HEK293T (cell line): ENCODE results near the gene SGMS1.
"Not testable (repeated sequence)": the region's sequence is repeated elsewhere in the genome, so short reads cannot be mapped to it uniquely, and the experiment has no call there.

Experiments
- CTCF ChIA-PET: fragments of 350-600 bp; formaldehyde crosslinking; extraction: SDS; loops from one replicate; lab custom pipeline; 2021; ENCODE audit warnings: antibody characterized with exemption, inconsistent platforms; lab: Yijun Ruan, JAX
- POLR2A ChIA-PET: fragments of 350-600 bp; formaldehyde crosslinking; extraction: SDS; loops from one replicate; lab custom pipeline; 2020; ENCODE audit warnings: antibody characterized with exemption, inconsistent platforms; lab: Yijun Ruan, JAX
- DNase-seq: peaks from one replicate; pipeline ENCODE4 v3.0.0; 2012; ENCODE audit warnings: mixed read lengths; ENCODE audit errors: extremely low spot score
- ARNT ChIP-seq: fragments of 450-650 bp; IDR thresholded peaks from 2 replicates; pipeline ENCODE4 v1.6.1; 2017; ENCODE audit warnings: mild to moderate bottlenecking
- BHLHE40 ChIP-seq: fragments of 450-650 bp; IDR thresholded peaks from 2 replicates; pipeline ENCODE4 v1.6.1; 2016; ENCODE audit warnings: mild to moderate bottlenecking, moderate library complexity, borderline replicate concordance
- CTBP1 ChIP-seq: fragments of 450-650 bp; IDR thresholded peaks from 2 replicates; pipeline ENCODE4 v1.6.1; 2016; ENCODE audit warnings: borderline replicate concordance
- ELF4 ChIP-seq: fragments of 450-650 bp; IDR thresholded peaks from 2 replicates; pipeline ENCODE4 v1.6.1; 2017; ENCODE audit warnings: antibody characterized with exemption
- FOXA1 ChIP-seq: fragments of 450-650 bp; IDR thresholded peaks from 2 replicates; pipeline ENCODE4 v1.6.1; 2016; ENCODE audit warnings: mild to moderate bottlenecking
- FOXK2 ChIP-seq: fragments of 450-650 bp; IDR thresholded peaks from 2 replicates; pipeline ENCODE4 v1.6.1; 2016; ENCODE audit warnings: mild to moderate bottlenecking
- FOXM1 ChIP-seq: fragments of 450-650 bp; IDR thresholded peaks from 2 replicates; pipeline ENCODE4 v1.6.1; 2017; ENCODE audit warnings: mild to moderate bottlenecking, borderline replicate concordance
- HDGF ChIP-seq: fragments of 450-650 bp; IDR thresholded peaks from 2 replicates; pipeline ENCODE4 v1.6.1; 2017; ENCODE audit warnings: antibody characterized with exemption, borderline replicate concordance
- L3MBTL2 ChIP-seq: fragments of 450-650 bp; conservative IDR thresholded peaks from 2 replicates; pipeline ENCODE4 v1.6.1; 2016; ENCODE audit warnings: mild to moderate bottlenecking
- LEF1 ChIP-seq: fragments of 450-650 bp; IDR thresholded peaks from 2 replicates; pipeline ENCODE4 v1.6.1; 2017; ENCODE audit warnings: mild to moderate bottlenecking, borderline replicate concordance
- NFRKB ChIP-seq: fragments of 450-650 bp; IDR thresholded peaks from 2 replicates; pipeline ENCODE4 v1.6.1; 2016; ENCODE audit warnings: mild to moderate bottlenecking, moderate library complexity
- SP1 ChIP-seq: fragments of 450-650 bp; IDR thresholded peaks from 2 replicates; pipeline ENCODE4 v1.6.1; 2017
- SUZ12 ChIP-seq: fragments of 450-650 bp; IDR thresholded peaks from 2 replicates; pipeline ENCODE4 v1.6.1; 2016; ENCODE audit warnings: mild to moderate bottlenecking
- TARDBP ChIP-seq: fragments of 450-650 bp; IDR thresholded peaks from 2 replicates; pipeline ENCODE4 v1.6.1; 2016
- ZNF384 ChIP-seq: fragments of 450-650 bp; IDR thresholded peaks from 2 replicates; pipeline ENCODE4 v1.6.1; 2016
- TF ChIP-seq, protein P1 (sequence below): fragments of 450-650 bp; IDR thresholded peaks from 2 replicates; pipeline ENCODE4 v1.6.1; 2016

SGMS1 gene

GRCh38 chr10:50572017-50572491 is 51.7 kb downstream of the SGMS1 start:
- ChIA-PET POLR2A (no interaction called here), CTCF (no interaction called here)
- TF ChIP-seq ZNF384 = no peak
- no peak for TF ChIP-seq FOXM1
- TF ChIP-seq ELF4 = no peak
- TF ChIP-seq BHLHE40 = no peak
- TF ChIP-seq FOXK2 = no peak
- no peak for TF ChIP-seq NFRKB
- no peak for TF ChIP-seq CTBP1
- no peak for TF ChIP-seq FOXA1
- no peak for TF ChIP-seq ARNT
- TF ChIP-seq SP1 = no peak
- TF ChIP-seq TARDBP = no peak
- TF ChIP-seq, protein P1, sequence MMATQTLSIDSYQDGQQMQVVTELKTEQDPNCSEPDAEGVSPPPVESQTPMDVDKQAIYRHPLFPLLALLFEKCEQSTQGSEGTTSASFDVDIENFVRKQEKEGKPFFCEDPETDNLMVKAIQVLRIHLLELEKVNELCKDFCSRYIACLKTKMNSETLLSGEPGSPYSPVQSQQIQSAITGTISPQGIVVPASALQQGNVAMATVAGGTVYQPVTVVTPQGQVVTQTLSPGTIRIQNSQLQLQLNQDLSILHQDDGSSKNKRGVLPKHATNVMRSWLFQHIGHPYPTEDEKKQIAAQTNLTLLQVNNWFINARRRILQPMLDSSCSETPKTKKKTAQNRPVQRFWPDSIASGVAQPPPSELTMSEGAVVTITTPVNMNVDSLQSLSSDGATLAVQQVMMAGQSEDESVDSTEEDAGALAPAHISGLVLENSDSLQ = no peak
- no peak for TF ChIP-seq L3MBTL2
- TF ChIP-seq LEF1 = no peak
- no peak for TF ChIP-seq HDGF
- no peak for TF ChIP-seq SUZ12
- no peak for DNase-seq

DNA sequence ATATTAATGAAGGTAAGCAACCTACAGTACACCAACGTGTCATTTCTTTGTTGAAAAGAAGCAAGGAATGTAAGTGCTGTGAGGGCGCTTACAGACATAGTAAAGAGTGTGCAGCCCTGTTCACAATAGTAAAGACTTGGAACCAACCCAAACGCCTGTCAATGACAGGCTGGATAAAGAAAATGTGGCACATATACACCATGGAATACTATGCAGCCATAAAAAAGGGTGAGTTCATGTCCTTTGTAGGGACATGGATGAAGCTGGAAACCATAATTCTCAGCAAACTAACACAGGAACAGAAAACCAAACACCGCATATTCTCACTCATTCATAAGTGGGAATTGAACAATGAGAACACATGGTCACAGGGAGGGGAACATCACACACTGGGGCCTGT is 55.0 kb downstream of the SGMS1 start:
- POLR2A ChIA-PET, CTCF ChIA-PET, DNase-seq: not testable (repeated sequence)

GRCh38 chr10:50567384-50567783 is 56.4 kb downstream of the SGMS1 start:
- TF ChIP-seq FOXA1 = no peak
- no peak for TF ChIP-seq LEF1
- TF ChIP-seq FOXK2 = no peak
- TF ChIP-seq BHLHE40 = no peak
- TF ChIP-seq FOXM1 = no peak
- no peak for TF ChIP-seq ARNT
- TF ChIP-seq SUZ12 = no peak
- TF ChIP-seq L3MBTL2 = no peak
- TF ChIP-seq ELF4 = no peak
- no peak for TF ChIP-seq TARDBP
- TF ChIP-seq ZNF384 = no peak
- no peak for TF ChIP-seq SP1
- no peak for TF ChIP-seq NFRKB
- no peak for TF ChIP-seq CTBP1
- TF ChIP-seq, protein P1 = no peak
- TF ChIP-seq HDGF = no peak
- ChIA-PET CTCF (no interaction called here), POLR2A (no interaction called here)
- no peak for DNase-seq

DNA sequence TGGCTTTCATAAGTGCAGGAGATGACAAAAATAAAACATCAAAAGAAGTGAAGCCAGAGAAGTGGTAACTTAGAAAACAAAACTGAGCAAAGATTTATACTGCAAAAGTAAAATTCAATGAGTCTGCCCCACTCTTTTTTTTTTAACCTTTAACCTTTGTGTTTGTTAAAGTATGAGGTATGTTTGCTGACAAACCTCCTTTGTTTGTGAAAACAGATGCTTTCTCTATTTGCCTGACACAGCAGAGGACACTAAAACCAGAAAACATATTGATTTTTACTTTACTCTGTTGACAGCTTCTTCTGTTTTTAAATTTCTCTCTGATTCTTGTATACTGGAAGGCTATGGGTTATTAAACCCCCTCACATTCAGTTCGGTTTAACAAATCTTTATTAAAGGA is 57.6 kb downstream of the SGMS1 start:
- TF ChIP-seq CTBP1 (no peak), HDGF (no peak), ARNT (no peak), LEF1 (no peak), NFRKB (no peak), FOXA1 (no peak), L3MBTL2 (no peak), ELF4 (no peak), FOXM1 (no peak), BHLHE40 (no peak), ZNF384 (no peak), SUZ12 (no peak), SP1 (no peak)
- TF ChIP-seq, protein P1 = no peak
- DNase-seq = no peak
- ChIA-PET CTCF (interaction anchor here (0.7 to 1.3 kb wide), 2 partner anchors 13 to 26 kb away, joined by 3 to 4 read pairs; no protein-coding TSS in a partner anchor), POLR2A (no interaction called here)

GRCh38 chr10:50565301-50566083 is 58.3 kb downstream of the SGMS1 start:
- CTCF ChIA-PET = interaction anchor here (1.3 kb wide), 1 partner anchor 27 kb away, joined by 4 read pairs; no protein-coding TSS in a partner anchor
- POLR2A ChIA-PET = no interaction called here
- no peak for DNase-seq
- TF ChIP-seq ZNF384 = no peak
- TF ChIP-seq NFRKB = no peak
- no peak for TF ChIP-seq HDGF
- TF ChIP-seq ELF4 = no peak
- TF ChIP-seq LEF1 = no peak
- no peak for TF ChIP-seq FOXM1
- TF ChIP-seq L3MBTL2 = no peak
- no peak for TF ChIP-seq FOXK2
- TF ChIP-seq, protein P1 = no peak
- TF ChIP-seq BHLHE40 = no peak
- no peak for TF ChIP-seq CTBP1
- no peak for TF ChIP-seq SUZ12
- TF ChIP-seq SP1 = no peak
- TF ChIP-seq TARDBP = no peak
- no peak for TF ChIP-seq FOXA1
- TF ChIP-seq ARNT = no peak
